Measurements from ENCODE around the gene UQCRC2. TPM values are rescaled to one million over a fixed set of nuclear protein-coding genes. Genes with fewer than 3 reads are reported as not detected.

The UQCRC2 gene
- polyA plus RNA-seq, 1 of the 3 experiments (the other 2 are of a cell fraction), result 155 TPM

GRCh38 chr16:21996923-21997696 is 43.9 kb downstream of the UQCRC2 start:
- H3K36me3 ChIP-seq (replicated peaks in 1 of 2; ENCODE audit: control insufficient read depth in 1 of 2, insufficient read depth in 2 of 2, low read length in 1 of 2), result no peaks in the 10 kb centered on the region
- no peaks in the 10 kb centered on the region for H3K79me2 ChIP-seq (ENCODE audit: insufficient read depth)
- H3K27ac ChIP-seq (ENCODE audit: low read depth in 2 of 2, low read length in 1 of 2), result no peak overlapping the region
- ChIA-PET POLR2A (no interaction called here), CTCF (interaction anchor here (6.5 to 14.2 kb wide), 2 partner anchors 81 to 191 kb away, joined by 74 to 209 read pairs; no protein-coding TSS in a partner anchor)
- no peaks in the 10 kb centered on the region for H3K9me3 ChIP-seq
- H4K20me1 ChIP-seq (ENCODE audit: insufficient read depth), result no peaks in the 10 kb centered on the region
- no peak overlapping the region for H2AFZ ChIP-seq (ENCODE audit: low read depth)
- no peak for DNase-seq
- H3K4me2 ChIP-seq, result no peak overlapping the region
- H3K27me3 ChIP-seq (ENCODE audit: insufficient read depth), result no peaks in the 10 kb centered on the region
- H3K9ac ChIP-seq, result no peak overlapping the region
- TF ChIP-seq CTCF (IDR thresholded peaks at IDR 0.05), result no peak
- TF ChIP-seq, protein P1, sequence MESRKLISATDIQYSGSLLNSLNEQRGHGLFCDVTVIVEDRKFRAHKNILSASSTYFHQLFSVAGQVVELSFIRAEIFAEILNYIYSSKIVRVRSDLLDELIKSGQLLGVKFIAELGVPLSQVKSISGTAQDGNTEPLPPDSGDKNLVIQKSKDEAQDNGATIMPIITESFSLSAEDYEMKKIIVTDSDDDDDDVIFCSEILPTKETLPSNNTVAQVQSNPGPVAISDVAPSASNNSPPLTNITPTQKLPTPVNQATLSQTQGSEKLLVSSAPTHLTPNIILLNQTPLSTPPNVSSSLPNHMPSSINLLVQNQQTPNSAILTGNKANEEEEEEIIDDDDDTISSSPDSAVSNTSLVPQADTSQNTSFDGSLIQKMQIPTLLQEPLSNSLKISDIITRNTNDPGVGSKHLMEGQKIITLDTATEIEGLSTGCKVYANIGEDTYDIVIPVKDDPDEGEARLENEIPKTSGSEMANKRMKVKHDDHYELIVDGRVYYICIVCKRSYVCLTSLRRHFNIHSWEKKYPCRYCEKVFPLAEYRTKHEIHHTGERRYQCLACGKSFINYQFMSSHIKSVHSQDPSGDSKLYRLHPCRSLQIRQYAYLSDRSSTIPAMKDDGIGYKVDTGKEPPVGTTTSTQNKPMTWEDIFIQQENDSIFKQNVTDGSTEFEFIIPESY (IDR thresholded peaks at IDR 0.05; ENCODE audit: borderline replicate concordance, low read depth), result no peak
- TF ChIP-seq TAF1 (IDR thresholded peaks at IDR 0.05; ENCODE audit: borderline replicate concordance, low read depth, low read length), result no peak
- TF ChIP-seq SMC3 (IDR thresholded peaks at IDR 0.05; ENCODE audit: low read depth, low read length), result no peak
- TF ChIP-seq CHD2 (IDR thresholded peaks at IDR 0.05; ENCODE audit: low read length, partially characterized antibody), result no peak
- no peak for TF ChIP-seq MEF2A (IDR thresholded peaks at IDR 0.05; ENCODE audit: borderline replicate concordance, low read depth)
- TF ChIP-seq RXRA (IDR thresholded peaks at IDR 0.05; ENCODE audit: borderline replicate concordance, low read depth), result no peak
- TF ChIP-seq FOXM1 (IDR thresholded peaks at IDR 0.05; ENCODE audit: low read depth), result no peak
- no peak for TF ChIP-seq NRF1 (IDR thresholded peaks at IDR 0.05; ENCODE audit: low read depth, low read length)
- no peak for TF ChIP-seq YY1 (IDR thresholded peaks at IDR 0.05; ENCODE audit: low read depth)
- no peak for TF ChIP-seq EZH2phosphoT487 (IDR thresholded peaks at IDR 0.05; ENCODE audit: borderline replicate concordance, low read depth)
- TF ChIP-seq, protein P2, sequence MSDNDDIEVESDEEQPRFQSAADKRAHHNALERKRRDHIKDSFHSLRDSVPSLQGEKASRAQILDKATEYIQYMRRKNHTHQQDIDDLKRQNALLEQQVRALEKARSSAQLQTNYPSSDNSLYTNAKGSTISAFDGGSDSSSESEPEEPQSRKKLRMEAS (IDR thresholded peaks at IDR 0.05; ENCODE audit: low read depth), result no peak
- TF ChIP-seq RCOR1 (IDR thresholded peaks at IDR 0.05; ENCODE audit: low read length), result no peak
- TF ChIP-seq PBX3 (IDR thresholded peaks at IDR 0.05), result no peak
- TF ChIP-seq TEAD4 (IDR thresholded peaks at IDR 0.05; ENCODE audit: borderline replicate concordance, insufficient read depth), result no peak
- no peaks in the 10 kb centered on the region for H3K9me2 ChIP-seq
- no peaks in the 10 kb centered on the region for H3F3A ChIP-seq (replicated peaks; ENCODE audit: insufficient read depth)
- no peak overlapping the region for H3K4me3 ChIP-seq (ENCODE audit: low read depth in 2 of 2, low read length in 1 of 2)
- 77% methylated on average over 9 of the region's 9 CpGs for WGBS (ENCODE audit: low lambda C conversion rate)
- peaks cover 0 to 3% of the 10 kb centered on the region in 2 experiments; a peak in 1 of 4 replicates for H3K4me1 ChIP-seq (ENCODE audit: control insufficient read depth in 1 of 2, insufficient read depth in 2 of 2, low read depth in 1 of 2, low read length in 1 of 2)
